Measurements from ENCODE around the gene CHPT1. TPM values are rescaled to one million over a fixed set of nuclear protein-coding genes. Genes with fewer than 3 reads are reported as not detected.

The CHPT1 gene
- total and polyA plus RNA-seq, 2 donors (not counting 3 experiments of a cell fraction or from before 2014, with no cell fraction given) = 12.1 to 19.3 TPM

DNA sequence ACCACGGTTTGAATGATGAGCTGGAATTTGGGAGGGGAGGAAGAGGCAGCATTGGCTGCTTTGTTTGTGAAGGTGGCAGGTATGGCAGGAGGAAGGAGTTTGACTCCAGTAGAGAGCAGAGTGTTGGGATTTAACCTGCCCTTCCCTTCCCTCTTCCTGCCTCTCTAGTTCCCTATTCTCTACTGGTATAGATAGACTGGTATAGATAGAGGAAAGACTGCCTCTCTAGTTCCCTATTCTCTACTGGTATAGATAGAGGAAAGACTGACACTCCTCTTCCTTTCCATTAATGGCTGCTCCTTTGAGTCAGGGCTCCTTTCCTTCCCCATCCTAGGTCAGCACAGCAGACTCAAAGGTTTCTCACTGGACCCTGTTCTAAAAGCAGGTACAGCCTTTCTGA, 50.3 kb downstream of the CHPT1 start:
- H3K79me2 ChIP-seq (ENCODE audit: control insufficient read depth, insufficient read depth, low read length) = no peaks in the 10 kb centered on the region
- dilution Hi-C loops (cut with MboI; ENCODE audit: extremely low pct_ligation_motif_present, low sequenced_read_pairs) = no loop called here
- H4K20me1 ChIP-seq (replicated peaks; ENCODE audit: control insufficient read depth, extremely low read depth, insufficient read depth, low read length) = no peaks in the 10 kb centered on the region
- no peaks in the 10 kb centered on the region for H3K9me3 ChIP-seq (replicated peaks; ENCODE audit: control insufficient read depth, insufficient read depth, low read length)
- peaks cover 0 to 12% of the 10 kb centered on the region in 2 experiments for H3K36me3 ChIP-seq (ENCODE audit: control insufficient read depth in 2 of 2, extremely low read depth in 1 of 2, insufficient read depth in 2 of 2, low read length in 2 of 2)
- intact Hi-C loops (cut with micrococcal nuclease) = no loop called here
- H3K9me1 ChIP-seq (replicated peaks; ENCODE audit: control insufficient read depth, extremely low read depth, insufficient read depth, low read length) = no peaks in the 10 kb centered on the region
- ChIA-PET POLR2A (no interaction called here), CTCF (interaction anchor here (1.8 kb wide), 1 partner anchor 12 kb away, joined by 7 read pairs; no protein-coding TSS in a partner anchor)
- no peak overlapping the region for H2AFZ ChIP-seq (ENCODE audit: low read depth, low read length)
- no peak overlapping the region for H3K9ac ChIP-seq (replicated peaks; ENCODE audit: extremely low read depth, insufficient read depth, low read length)
- no peak overlapping the region for H3K27ac ChIP-seq (ENCODE audit: insufficient read depth, low read depth, low read length)
- no TSS peak for BruUV-seq (replicated peaks)
- TF ChIP-seq FOS (IDR thresholded peaks at IDR 0.05; ENCODE audit: borderline replicate concordance, insufficient read depth, low read length) (no peak), POLR2A (IDR thresholded peaks at IDR 0.05; ENCODE audit: low read depth, low read length) (no peak), EZH2 (IDR thresholded peaks at IDR 0.05; ENCODE audit: borderline replicate concordance, low read depth, low read length, severe bottlenecking) (no peak), GATA2 (IDR thresholded peaks at IDR 0.05; ENCODE audit: insufficient read depth, insufficient read length, low read depth, low read length) (no peak), JUN (IDR thresholded peaks at IDR 0.05; ENCODE audit: borderline replicate concordance, insufficient read depth, insufficient read length, low read depth) (no peak), POLR2AphosphoS5 (IDR thresholded peaks at IDR 0.05; ENCODE audit: insufficient read depth, low read depth, low read length) (no peak), MYC (IDR thresholded peaks at IDR 0.05; ENCODE audit: low read depth, low read length) (no peak)
- TF ChIP-seq, protein P1, sequence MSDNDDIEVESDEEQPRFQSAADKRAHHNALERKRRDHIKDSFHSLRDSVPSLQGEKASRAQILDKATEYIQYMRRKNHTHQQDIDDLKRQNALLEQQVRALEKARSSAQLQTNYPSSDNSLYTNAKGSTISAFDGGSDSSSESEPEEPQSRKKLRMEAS (IDR thresholded peaks at IDR 0.05; ENCODE audit: insufficient read depth, insufficient read length) = no peak
- TF ChIP-seq, protein P2, sequence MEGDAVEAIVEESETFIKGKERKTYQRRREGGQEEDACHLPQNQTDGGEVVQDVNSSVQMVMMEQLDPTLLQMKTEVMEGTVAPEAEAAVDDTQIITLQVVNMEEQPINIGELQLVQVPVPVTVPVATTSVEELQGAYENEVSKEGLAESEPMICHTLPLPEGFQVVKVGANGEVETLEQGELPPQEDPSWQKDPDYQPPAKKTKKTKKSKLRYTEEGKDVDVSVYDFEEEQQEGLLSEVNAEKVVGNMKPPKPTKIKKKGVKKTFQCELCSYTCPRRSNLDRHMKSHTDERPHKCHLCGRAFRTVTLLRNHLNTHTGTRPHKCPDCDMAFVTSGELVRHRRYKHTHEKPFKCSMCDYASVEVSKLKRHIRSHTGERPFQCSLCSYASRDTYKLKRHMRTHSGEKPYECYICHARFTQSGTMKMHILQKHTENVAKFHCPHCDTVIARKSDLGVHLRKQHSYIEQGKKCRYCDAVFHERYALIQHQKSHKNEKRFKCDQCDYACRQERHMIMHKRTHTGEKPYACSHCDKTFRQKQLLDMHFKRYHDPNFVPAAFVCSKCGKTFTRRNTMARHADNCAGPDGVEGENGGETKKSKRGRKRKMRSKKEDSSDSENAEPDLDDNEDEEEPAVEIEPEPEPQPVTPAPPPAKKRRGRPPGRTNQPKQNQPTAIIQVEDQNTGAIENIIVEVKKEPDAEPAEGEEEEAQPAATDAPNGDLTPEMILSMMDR (IDR thresholded peaks at IDR 0.05; ENCODE audit: extremely low read depth in 1 of 2, insufficient read depth in 1 of 2, low read depth in 1 of 2, low read length in 2 of 2) = no peak
- H3K4me3 ChIP-seq (replicated peaks in 1 of 3; ENCODE audit: insufficient read depth in 1 of 3, low read depth in 1 of 3, low read length in 3 of 3) = no peak overlapping the region
- H3K4me2 ChIP-seq (ENCODE audit: insufficient read depth, low read length) = no peak overlapping the region
- FAIRE-seq (no peak), DNase-seq (ENCODE audit: low read depth, low spot score) (no peak)
- H3K27me3 ChIP-seq (ENCODE audit: control insufficient read depth in 2 of 2, insufficient read depth in 2 of 2, low read length in 2 of 2) = no peaks in the 10 kb centered on the region
- no peaks in the 10 kb centered on the region for H3K4me1 ChIP-seq (ENCODE audit: control insufficient read depth, extremely low read depth, insufficient read depth, low read length)

Data from endothelial cell of umbilical vein (primary cell).